ENCODE results near the gene EN1. TPM values are rescaled to one million over a fixed set of nuclear protein-coding genes. Genes with fewer than 3 reads are reported as not detected.

EN1 gene
- total RNA-seq, 4 donors from 2014 or later = not detected

GRCh38 chr2:118794546-118794945, 52.9 kb downstream of the EN1 start:
- no peak for DNase-seq
- TF ChIP-seq POLR2A (IDR thresholded peaks at IDR 0.05) (no peak), CTCF (IDR thresholded peaks at IDR 0.05) (no peak)
- 50 to 55% methylated on average over 3 to 4 of the region's 4 CpGs for WGBS, 2 donors
- Histone ChIP-seq H3K4me3 (no peak overlapping the region), H3K27me3 (peaks cover 0 to 47% (median 0%) of the 10 kb centered on the region in 4 donors), H3K9me3 (no peaks in the 10 kb centered on the region), H3K4me1 (no peaks in the 10 kb centered on the region), H3K36me3 (no peaks in the 10 kb centered on the region), H3K27ac (no peak overlapping the region)
- intact Hi-C loops (cut with DNase I) = no loop called here

Other genes with a start within 250 kb of the EN1 start
- 10 to 100 TPM in 1 of 4 donors, 1 to 10 TPM in 2, under 1 TPM in 1; 0.87 to 23.7 (median 2.9) TPM for gene MARCO, start 94.5 kb upstream of the EN1 start, total RNA-seq

All from esophagus squamous epithelium (tissue), 5 donors.